Aorta (tissue), 5 donors: ENCODE measurements around the gene SLC12A2. TPM values are rescaled to one million over a fixed set of nuclear protein-coding genes. Genes with fewer than 3 reads are reported as not detected.

Experiments used
- ATAC-seq: fragments of 200-7000 bp; cut with Tn5 transposase; one replicate; pipeline ENCODE4 v1.9.1; 2022; ENCODE audit warnings: moderate library complexity; ENCODE audit not compliant: low FRiP score
- DNase-seq, 2 donors: peaks; one replicate each; pipeline ENCODE4 v3.0.0-alpha.2; 2020
- H3K27ac ChIP-seq, 2 donors: one replicate each; pipeline ENCODE4 v1.5.1; 2013; ENCODE audit warnings: low read length in 2 of 2, mild to moderate bottlenecking in 2 of 2, moderate library complexity in 2 of 2, control low read depth in 1 of 2, inconsistent platforms in 1 of 2, low read depth in 1 of 2
- H3K27me3 ChIP-seq, 2 donors: one replicate each; pipeline ENCODE4 v1.6.1; 2013; ENCODE audit warnings: control low read depth in 1 of 2, low read length in 1 of 2, mild to moderate bottlenecking in 1 of 2, moderate library complexity in 1 of 2; ENCODE audit not compliant: insufficient read depth in 2 of 2, control insufficient read depth in 1 of 2
- H3K36me3 ChIP-seq, 2 donors: one replicate each; pipeline ENCODE4 v1.6.1; 2013; ENCODE audit warnings: control low read depth in 1 of 2, low read length in 1 of 2, mild to moderate bottlenecking in 1 of 2; ENCODE audit not compliant: insufficient read depth in 2 of 2, control insufficient read depth in 1 of 2
- H3K4me1 ChIP-seq, 2 donors: one replicate each; pipeline ENCODE4 v1.6.1; 2013; ENCODE audit warnings: low read length in 2 of 2, control low read depth in 1 of 2, mild to moderate bottlenecking in 1 of 2, moderate library complexity in 1 of 2; ENCODE audit not compliant: insufficient read depth in 2 of 2, control insufficient read depth in 1 of 2
- H3K4me3 ChIP-seq, 2 donors: one replicate each; pipeline ENCODE4 v1.5.1; 2013; ENCODE audit warnings: low read length in 2 of 2, control low read depth in 1 of 2, mild to moderate bottlenecking in 1 of 2
- H3K9me3 ChIP-seq: one replicate; pipeline ENCODE4 v1.6.1; 2013; ENCODE audit warnings: mild to moderate bottlenecking, low read length; ENCODE audit not compliant: control insufficient read depth
- WGBS, 2 donors: extraction: QIAGEN DNeasy Blood & Tissue Kit; methylation state at CpG; one replicate each; pipeline ENCODE4 v1.1.7; 2013; 5-methylcytosine and 5-hydroxymethylcytosine counted together
- intact Hi-C, 2 donors: fragments of 100-400 bp; cut with DNase I; formaldehyde crosslinking; loops; one replicate each; pipeline versions ENCODE4 v1.14.2 to v1.15.0; 2022
- polyA plus RNA-seq, 2 donors: library from polyadenylated mRNA; stranded (reverse); fragments of 200-250 nt; gene quantifications; one replicate each; pipeline ENCODE4 v1.2.3, GENCODE V29; 2013
- total RNA-seq, 2 donors: library from RNA; stranded (reverse); fragmentation: NEBNext Ultra II Directional; extraction: Animal tissue kit (Norgen Biotek cat#: 25700); gene quantifications; one replicate each; pipeline ENCODE4 v1.2.1, GENCODE V29; 2021
- donor health status: healthy with polysubstance abuse.
- donor health status: Bipolar disorder and iron deficiency.
- donor health status: DM: no; HTN: no; CAD: no.
- donor health status: DM: no; HTN: no; CAD: no.
- donor health status: DM: yes; HTN: yes; CAD: no.

Gene SLC12A2
- total and polyA plus RNA-seq, 4 donors, result 1.3 to 16.7 (median 8.1) TPM

GRCh38 chr5:128062172-128062746 is 21.3 kb upstream of the SLC12A2 start:
- DNase-seq, result no peak
- Histone ChIP-seq H3K27ac (peak overlapping the region in 1 of 2 donors; percentile 8), H3K27me3 (no peaks in the 10 kb centered on the region), H3K9me3 (no peaks in the 10 kb centered on the region), H3K4me1 (peaks cover 0 to 3% of the 10 kb centered on the region in 2 donors), H3K36me3 (no peaks in the 10 kb centered on the region), H3K4me3 (no peak overlapping the region)
- intact Hi-C loops, result no loop called here
- no peak for ATAC-seq
- WGBS, 2 donors, result 68 to 70% methylated on average over 4 of the region's 4 CpGs

GRCh38 chr5:128074171-128074570 is 9.4 kb upstream of the SLC12A2 start:
- Histone ChIP-seq H3K4me1 (no peaks in the 10 kb centered on the region), H3K27ac (no peak overlapping the region)
- ATAC-seq, result no peak

GRCh38 chr5:128074953-128075352 is 8.6 kb upstream of the SLC12A2 start:
- H3K27ac ChIP-seq, result no peak overlapping the region
- DNase-seq (no peak), ATAC-seq (no peak)
- no peak overlapping the region for H3K4me3 ChIP-seq
- H3K9me3 ChIP-seq, result no peaks in the 10 kb centered on the region
- intact Hi-C loops, result no loop called here
- H3K27me3 ChIP-seq, result no peaks in the 10 kb centered on the region
- no peaks in the 10 kb centered on the region for H3K36me3 ChIP-seq
- H3K4me1 ChIP-seq, result no peaks in the 10 kb centered on the region

More at GRCh38 chr5:128074171-128074570, 9.4 kb upstream of the SLC12A2 start:
- Histone ChIP-seq H3K9me3 (no peaks in the 10 kb centered on the region), H3K36me3 (no peaks in the 10 kb centered on the region), H3K4me3 (no peak overlapping the region), H3K27me3 (no peaks in the 10 kb centered on the region)
- intact Hi-C loops, result no loop called here
- no peak for DNase-seq

- intact Hi-C loops, result no loop called here
- no peak for DNase-seq
- no peaks in the 10 kb centered on the region for H3K36me3 ChIP-seq
- no peaks in the 10 kb centered on the region for H3K9me3 ChIP-seq
- H3K4me3 ChIP-seq, result no peak overlapping the region
- whole genome bisulfite sequencing, 2 donors, result 95 to 96% methylated on average over 2 of the region's 2 CpGs
- no peak for ATAC-seq
- no peak overlapping the region for H3K27ac ChIP-seq
- H3K4me1 ChIP-seq, result peaks cover 0 to 3% of the 10 kb centered on the region in 2 donors
- no peaks in the 10 kb centered on the region for H3K27me3 ChIP-seq
These were observed 6.0 kb upstream of the SLC12A2 start for GRCh38 chr5:128077526-128077925.

GRCh38 chr5:128081111-128081851 is 2.3 kb upstream of the SLC12A2 start:
- ATAC-seq, result no peak
- peaks cover 0 to 3% of the 10 kb centered on the region in 2 donors for H3K4me1 ChIP-seq
- no peaks in the 10 kb centered on the region for H3K27me3 ChIP-seq
- no peak overlapping the region for H3K27ac ChIP-seq
- WGBS, 2 donors, result 55 to 62% methylated on average over 5 of the region's 5 CpGs
- H3K9me3 ChIP-seq, result no peaks in the 10 kb centered on the region
- no peaks in the 10 kb centered on the region for H3K36me3 ChIP-seq
- peak overlapping the region; percentile 4 to 93 for H3K4me3 ChIP-seq
- intact Hi-C loops, result loop anchor here in 1 of 2 donors (5.0 to 10.0 kb wide), 2 partner anchors 206 to 564 kb away; partner anchors contain the start of gene PRRC1
- no peak for DNase-seq

- intact Hi-C loops, result loop anchor here in 1 of 2 donors (5.0 to 10.0 kb wide), 2 partner anchors 208 to 565 kb away; partner anchors contain the start of gene PRRC1
- peaks cover 0 to 3% of the 10 kb centered on the region in 2 donors for H3K4me1 ChIP-seq
- H3K27me3 ChIP-seq, result no peaks in the 10 kb centered on the region
- peak overlapping the region; percentile 76 to 93 for H3K4me3 ChIP-seq
- no peaks in the 10 kb centered on the region for H3K36me3 ChIP-seq
- peak overlapping the region; percentile 4 to 86 for H3K27ac ChIP-seq
- H3K9me3 ChIP-seq, result no peaks in the 10 kb centered on the region
- DNase-seq, result no peak
- ATAC-seq, result peak; percentile 64
- WGBS, 2 donors, result 0 to 1% methylated on average over 25 of the region's 25 CpGs
These were observed 974 bp upstream of the SLC12A2 start for GRCh38 chr5:128082551-128083032.

GRCh38 chr5:128083811-128084227 is 253 bp downstream of the SLC12A2 start:
- H3K27ac ChIP-seq, result peak overlapping the region; percentile 4 to 29
- 0% methylated on average over 34 to 53 of the region's 53 CpGs for WGBS, 2 donors
- DNase-seq (no peak), ATAC-seq (peak; percentile 55)
- H3K4me1 ChIP-seq, result peaks cover 0 to 3% of the 10 kb centered on the region in 2 donors
- no peaks in the 10 kb centered on the region for H3K27me3 ChIP-seq
- H3K36me3 ChIP-seq, result no peaks in the 10 kb centered on the region
- peak overlapping the region; percentile 76 to 93 for H3K4me3 ChIP-seq
- intact Hi-C loops, result loop anchor here in 1 of 2 donors (5.0 to 10.0 kb wide), 2 partner anchors 209 to 567 kb away; partner anchors contain the start of gene PRRC1
- H3K9me3 ChIP-seq, result no peaks in the 10 kb centered on the region

GRCh38 chr5:128084228-128085167 is 932 bp downstream of the SLC12A2 start:
- Histone ChIP-seq H3K9me3 (no peaks in the 10 kb centered on the region), H3K4me1 (peaks cover 0 to 3% of the 10 kb centered on the region in 2 donors), H3K27ac (no peak overlapping the region), H3K27me3 (no peaks in the 10 kb centered on the region), H3K36me3 (no peaks in the 10 kb centered on the region), H3K4me3 (peak overlapping the region; percentile 76 to 93)
- peak; percentile 63 to 81 for DNase-seq
- intact Hi-C loops, result loop anchor here in 1 of 2 donors (5.0 to 10.0 kb wide), 2 partner anchors 210 to 567 kb away; partner anchors contain the start of gene PRRC1
- ATAC-seq, result no peak
- 3 to 4% methylated on average over 57 to 71 of the region's 71 CpGs for WGBS, 2 donors
